PC-3 (cell line): ENCODE results near the gene CD79A. TPM values are rescaled to one million over a fixed set of nuclear protein-coding genes. Genes with fewer than 3 reads are reported as not detected.

Source experiments
- ATAC-seq: fragments of 200-7000 bp; cut with Tn5 transposase; 2 replicates; pipeline ENCODE4 v1.9.1; 2020; ENCODE audit warnings: mild to moderate bottlenecking, moderate library complexity
- BruUV-seq: library from RNA; stranded (reverse); fragments of 400-500 nt; replicated peaks from 2 replicates; lab custom pipeline; 2021; lab: Mats Ljungman, UMichigan
- CTCF ChIA-PET: fragments of 300-600 bp; sonication (Branson Sonifier 250); formaldehyde crosslinking; loops from one replicate; lab custom pipeline; 2022; ENCODE audit warnings: antibody characterized with exemption; lab: Charles Lee
- POLR2A ChIA-PET: fragments of 300-600 bp; sonication (Branson Sonifier 250); formaldehyde crosslinking; loops from one replicate; lab custom pipeline; 2022; ENCODE audit warnings: antibody characterized with exemption; ENCODE audit not compliant: unreplicated experiment; lab: Charles Lee
- DNase-seq: peaks from one replicate; pipeline ENCODE4 v3.0.0-alpha.2; 2015
- H2AFZ ChIP-seq: fragments of 300-600 bp; sonication (generic); 2 replicates; pipeline ENCODE4 v1.6.0; 2016; ENCODE audit warnings: antibody characterized with exemption, low read length
- H3F3A ChIP-seq: fragments of 300-600 bp; sonication (generic); one replicate; pipeline ENCODE4 v1.6.0; 2017; ENCODE audit warnings: antibody characterized with exemption, low read length, control low read depth, mild to moderate bottlenecking; ENCODE audit not compliant: unreplicated experiment
- H3K27ac ChIP-seq: fragments of 300-600 bp; sonication (generic); 2 replicates; pipeline ENCODE4 v1.5.1; 2016; ENCODE audit warnings: mild to moderate bottlenecking, low read length
- H3K27me3 ChIP-seq: fragments of 300-600 bp; sonication (generic); 2 replicates; pipeline ENCODE4 v1.6.1; 2016; ENCODE audit warnings: low read length, mixed read lengths
- H3K36me3 ChIP-seq: fragments of 300-600 bp; sonication (generic); 2 replicates; pipeline ENCODE4 v1.6.1; 2016; ENCODE audit warnings: low read depth, mixed run types, low read length, mixed read lengths
- H3K4me1 ChIP-seq: fragments of 300-600 bp; sonication (generic); 2 replicates; pipeline ENCODE4 v1.5.1; 2016; ENCODE audit warnings: low read length; ENCODE audit not compliant: insufficient read depth
- H3K4me2 ChIP-seq: fragments of 300-600 bp; sonication (generic); 2 replicates; pipeline ENCODE4 v1.6.0; 2016; ENCODE audit warnings: low read length
- H3K4me3 ChIP-seq: fragments of 300-600 bp; sonication (generic); 2 replicates; pipeline ENCODE4 v1.5.1; 2016; ENCODE audit warnings: mild to moderate bottlenecking, low read length, mixed read lengths
- H3K79me2 ChIP-seq: fragments of 300-600 bp; sonication (generic); 2 replicates; pipeline ENCODE4 v1.6.1; 2017; ENCODE audit warnings: low read length, mixed read lengths
- H3K9ac ChIP-seq: fragments of 300-600 bp; sonication (generic); 2 replicates; pipeline ENCODE4 v1.6.0; 2016; ENCODE audit warnings: mild to moderate bottlenecking, low read length
- H3K9me2 ChIP-seq: fragments of 300-600 bp; sonication (generic); replicated peaks from 2 replicates; pipeline ENCODE4 v1.6.1; 2016; ENCODE audit warnings: mixed run types, low read length, mixed read lengths
- H3K9me3 ChIP-seq: fragments of 300-600 bp; sonication (generic); 2 replicates; pipeline ENCODE4 v1.6.1; 2016; ENCODE audit warnings: low read length, mixed read lengths
- H4K20me1 ChIP-seq: fragments of 300-600 bp; sonication (generic); 2 replicates; pipeline ENCODE4 v1.6.1; 2016; ENCODE audit warnings: low read length, mixed read lengths
- CTCF ChIP-seq: fragments of 300-600 bp; sonication (generic); conservative IDR thresholded peaks from 2 replicates; pipeline ENCODE4 v1.5.1; 2017; ENCODE audit warnings: antibody characterized with exemption, low read depth, mild to moderate bottlenecking, low read length
- EZH2 ChIP-seq: fragments of 300-600 bp; sonication (generic); IDR thresholded peaks from one replicate; pipeline ENCODE4 v1.6.1; 2017; ENCODE audit warnings: antibody characterized with exemption, mild to moderate bottlenecking, low read length; ENCODE audit not compliant: unreplicated experiment
- EZH2phosphoT487 ChIP-seq: fragments of 300-600 bp; sonication (generic); IDR thresholded peaks from 2 replicates; pipeline ENCODE4 v1.6.1; 2018; ENCODE audit warnings: mild to moderate bottlenecking, antibody characterized with exemption, low read length, borderline replicate concordance
- intact Hi-C: fragments of 100-400 bp; cut with micrococcal nuclease; formaldehyde crosslinking; loops from 2 replicates; pipeline ENCODE4 v1.9.0; 2023
- total RNA-seq: library from RNA; depleted of rRNA; stranded (reverse); fragments of >200 nt; gene quantifications from 2 replicates; pipeline ENCODE4 v1.2.3, GENCODE V29; 2014

Gene CD79A
- total RNA-seq, 1 experiment from 2014 or later: 0.11 TPM

DNA sequence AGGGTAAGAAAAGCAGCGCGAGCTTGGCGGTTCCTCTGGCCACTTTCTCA is 32.3 kb upstream of the CD79A start, which contains the start of gene DMRTC2:
Gene DMRTC2 (plus strand): TSS at position 42 of the 50 bp plus-strand sequence. CDS start 2,387 bp downstream, outside the sequence.
- H3K9me2 ChIP-seq: no peaks in the 10 kb centered on the region
- H3K9ac ChIP-seq: no peak within 1 kb of the TSS
- H3K27me3 ChIP-seq: no peaks in the 10 kb centered on the region
- no peaks in the 10 kb centered on the region for H3K36me3 ChIP-seq
- H2AFZ ChIP-seq: no peak within 1 kb of the TSS
- H3K9me3 ChIP-seq: no peaks in the 10 kb centered on the region
- H3F3A ChIP-seq: no peaks in the 10 kb centered on the region
- no peak within 1 kb of the TSS for H3K4me2 ChIP-seq
- DNase-seq (no peak), ATAC-seq (no peak)
- no peak within 1 kb of the TSS for H3K27ac ChIP-seq
- CTCF ChIA-PET: no interaction called here
- TF ChIP-seq EZH2 (no peak), EZH2phosphoT487 (no peak), CTCF (no peak)
- no peaks in the 10 kb centered on the region for H3K4me1 ChIP-seq
- POLR2A ChIA-PET: no interaction called here
- intact Hi-C loops: no loop called here
- H3K4me3 ChIP-seq: no peak within 1 kb of the TSS
- no peaks in the 10 kb centered on the region for H4K20me1 ChIP-seq
- no peaks in the 10 kb centered on the region for H3K79me2 ChIP-seq
- BruUV-seq: no TSS peak

DNA sequence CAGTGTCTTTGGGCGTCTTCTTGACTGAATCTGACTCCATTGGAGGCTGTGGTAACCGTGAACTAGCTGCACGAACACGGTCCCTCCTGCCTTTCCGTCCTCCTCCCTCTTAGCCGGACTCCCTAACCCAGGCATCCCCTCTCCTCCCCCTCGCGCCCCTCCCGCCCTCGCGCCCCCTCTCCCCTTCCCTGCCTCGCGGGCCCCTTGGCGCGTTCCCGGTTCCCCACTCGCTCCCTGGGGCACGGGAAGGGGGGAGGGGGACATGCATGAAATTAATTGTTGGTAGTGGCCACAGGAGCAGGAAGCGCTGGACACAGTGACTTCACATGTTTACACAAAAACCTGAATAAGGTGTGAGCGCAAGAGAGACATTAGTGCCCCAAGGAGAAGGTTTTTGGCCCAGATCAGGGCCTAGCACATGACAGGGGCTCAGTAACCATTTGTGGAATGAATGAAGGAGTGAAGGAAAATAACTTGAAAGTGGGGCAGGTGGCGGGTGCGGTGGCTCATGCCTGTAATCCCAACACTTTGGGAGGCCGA is 32.0 kb upstream of the CD79A start:
- H3F3A ChIP-seq: no peaks in the 10 kb centered on the region
- ChIA-PET CTCF (no interaction called here), POLR2A (no interaction called here)
- no peaks in the 10 kb centered on the region for H3K4me1 ChIP-seq
- H4K20me1 ChIP-seq: no peaks in the 10 kb centered on the region
- intact Hi-C loops: no loop called here
- no peak for ATAC-seq
- no peak overlapping the region for H2AFZ ChIP-seq
- DNase-seq: no peak
- no peaks in the 10 kb centered on the region for H3K9me3 ChIP-seq
- no peaks in the 10 kb centered on the region for H3K9me2 ChIP-seq
- no peaks in the 10 kb centered on the region for H3K36me3 ChIP-seq
- H3K9ac ChIP-seq: no peak overlapping the region
- BruUV-seq: no TSS peak
- H3K79me2 ChIP-seq: no peaks in the 10 kb centered on the region
- H3K27me3 ChIP-seq: no peaks in the 10 kb centered on the region
- H3K4me2 ChIP-seq: no peak overlapping the region
- H3K4me3 ChIP-seq: no peak overlapping the region
- TF ChIP-seq EZH2 (no peak), EZH2phosphoT487 (no peak), CTCF (no peak)
- no peak overlapping the region for H3K27ac ChIP-seq

DNA sequence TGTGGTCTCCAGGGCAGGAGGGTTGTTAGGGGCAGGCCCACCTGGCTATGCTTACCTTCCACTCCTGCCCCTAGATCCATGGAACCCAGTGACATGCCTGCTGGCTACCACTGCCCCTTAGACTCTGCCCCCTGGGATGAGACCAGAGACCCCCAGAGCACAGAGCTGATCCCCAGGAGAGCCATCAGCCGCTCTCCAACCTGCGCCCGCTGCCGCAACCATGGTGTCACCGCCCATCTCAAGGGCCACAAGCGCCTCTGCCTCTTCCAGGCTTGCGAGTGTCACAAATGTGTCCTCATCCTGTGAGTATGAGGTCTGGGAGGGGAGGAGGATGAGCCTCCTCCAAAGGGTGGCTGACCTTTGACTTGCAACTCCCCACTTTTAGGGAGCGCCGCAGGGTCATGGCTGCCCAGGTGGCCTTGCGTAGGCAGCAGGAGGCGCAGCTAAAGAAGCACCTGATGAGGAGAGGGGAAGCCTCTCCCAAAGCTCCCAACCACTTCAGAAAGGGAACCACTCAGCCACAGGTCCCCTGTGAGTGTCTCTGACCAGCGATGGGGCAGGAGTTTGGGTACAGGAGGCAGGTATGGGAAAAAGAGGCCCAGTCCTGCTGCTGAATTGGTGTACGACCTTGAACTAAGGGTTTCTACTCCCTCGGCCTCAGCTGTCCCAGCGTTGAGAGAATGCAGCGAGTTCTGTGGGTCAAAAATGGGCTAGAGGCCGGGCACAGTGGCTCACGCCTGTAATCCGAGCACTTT is 29.6 kb upstream of the CD79A start:
- Histone ChIP-seq H2AFZ (no peak overlapping the region), H3K9ac (no peak overlapping the region), H3K36me3 (no peaks in the 10 kb centered on the region), H3K79me2 (no peaks in the 10 kb centered on the region), H3K9me2 (no peaks in the 10 kb centered on the region), H3K4me2 (no peak overlapping the region), H3K4me1 (no peaks in the 10 kb centered on the region), H3K27ac (no peak overlapping the region), H3K4me3 (no peak overlapping the region), H3F3A (no peaks in the 10 kb centered on the region), H4K20me1 (no peaks in the 10 kb centered on the region), H3K9me3 (no peaks in the 10 kb centered on the region), H3K27me3 (peaks cover 16% of the 10 kb centered on the region)
- TF ChIP-seq EZH2phosphoT487: no peak
- TF ChIP-seq EZH2: no peak
- no peak for TF ChIP-seq CTCF
- ChIA-PET CTCF (no interaction called here), POLR2A (no interaction called here)
- ATAC-seq (no peak), DNase-seq (no peak)
- intact Hi-C loops: no loop called here
- no TSS peak for BruUV-seq
